ENCODE measurements around the gene XDH. TPM values are rescaled to one million over a fixed set of nuclear protein-coding genes. Genes with fewer than 3 reads are reported as not detected.

XDH gene
- polyA plus RNA-seq, 12 donors = 0.11 to 11.0 (median 0.12) TPM; not detected in 9

GRCh38 chr2:31404302-31404701 is 10.2 kb downstream of the XDH start:
- DNase-seq = no peak

GRCh38 chr2:31402388-31402787 is 12.2 kb downstream of the XDH start:
- DNase-seq = no peak

- DNase-seq = no peak
These were observed 13.0 kb downstream of the XDH start for GRCh38 chr2:31401580-31401979.

- no peak for DNase-seq
These were observed 15.7 kb downstream of the XDH start for GRCh38 chr2:31398881-31399280.

GRCh38 chr2:31397094-31397493 is 17.4 kb downstream of the XDH start:
- no peak for DNase-seq

GRCh38 chr2:31390324-31390723 is 24.2 kb downstream of the XDH start:
- DNase-seq = no peak

GRCh38 chr2:31388736-31389135 is 25.8 kb downstream of the XDH start:
- no peak for DNase-seq

GRCh38 chr2:31387850-31388249 is 26.7 kb downstream of the XDH start:
- no peak for DNase-seq

- no peak for DNase-seq
These were observed 27.9 kb downstream of the XDH start for GRCh38 chr2:31386648-31387047.

GRCh38 chr2:31386172-31386571 is 28.4 kb downstream of the XDH start:
- DNase-seq = no peak

GRCh38 chr2:31384771-31385276 is 29.7 kb downstream of the XDH start:
- no peak for DNase-seq

- no peak for DNase-seq
These were observed 30.2 kb downstream of the XDH start for GRCh38 chr2:31384351-31384750.

GRCh38 chr2:31383471-31384153 is 30.9 kb downstream of the XDH start:
- DNase-seq = no peak

- no peak for DNase-seq
These were observed 32.0 kb downstream of the XDH start for GRCh38 chr2:31382452-31383120.

- no peak for DNase-seq
These were observed 32.9 kb downstream of the XDH start for GRCh38 chr2:31381601-31382000.

- DNase-seq = no peak
These were observed 34.3 kb downstream of the XDH start for GRCh38 chr2:31380243-31380642.

- DNase-seq = no peak
These were observed 34.8 kb downstream of the XDH start for GRCh38 chr2:31379747-31380146.

GRCh38 chr2:31378791-31379501 is 35.6 kb downstream of the XDH start:
- no peak for DNase-seq

- no peak for DNase-seq
These were observed 36.2 kb downstream of the XDH start for GRCh38 chr2:31378389-31378788.

GRCh38 chr2:31373127-31373526 is 41.4 kb downstream of the XDH start:
- DNase-seq = no peak

- DNase-seq = no peak
These were observed 42.4 kb downstream of the XDH start for GRCh38 chr2:31372097-31372496.

GRCh38 chr2:31371691-31372090 is 42.9 kb downstream of the XDH start:
- DNase-seq = no peak

- DNase-seq = no peak
These were observed 47.8 kb downstream of the XDH start for GRCh38 chr2:31366733-31367132.

Measured in muscle of arm (tissue), 12 donors.